Stimulated activated CD4-positive, alpha-beta T cell treated with anti-CD3 and anti-CD28 coated beads, Interleukin-15, amount 100 ng/mL, for 48 hours (primary cell): ENCODE results near the gene RAPH1.
"Not testable (repeated sequence)": the region's sequence is repeated elsewhere in the genome, so short reads cannot be mapped to it uniquely, and the experiment has no call there.

Source experiments
- DNase-seq, 2 donors: peaks; one replicate each; pipeline ENCODE4 v3.0.0-alpha.2; 2020; ENCODE audit warnings: low read depth in 2 of 2

The RAPH1 gene

GRCh38 chr2:203431391-203432185, 103.5 kb downstream of the RAPH1 start:
- DNase-seq, result no peak

GRCh38 chr2:203429643-203430042, 105.5 kb downstream of the RAPH1 start:
- not testable (repeated sequence) for DNase-seq

GRCh38 chr2:203427061-203427460, 108.0 kb downstream of the RAPH1 start:
- DNase-seq, result no peak

GRCh38 chr2:203418271-203418670, 116.8 kb downstream of the RAPH1 start:
- no peak for DNase-seq

- no peak for DNase-seq
These were observed 121.3 kb downstream of the RAPH1 start for GRCh38 chr2:203413796-203414195.

GRCh38 chr2:203412546-203413331, 122.4 kb downstream of the RAPH1 start:
- no peak for DNase-seq

GRCh38 chr2:203407496-203407895, 127.6 kb downstream of the RAPH1 start:
- no peak for DNase-seq

- no peak for DNase-seq
These were observed 130.1 kb downstream of the RAPH1 start for GRCh38 chr2:203404996-203405395.

GRCh38 chr2:203400805-203401585, 134.1 kb downstream of the RAPH1 start:
- DNase-seq, result no peak

- no peak for DNase-seq
These were observed 136.1 kb downstream of the RAPH1 start for GRCh38 chr2:203399031-203399430.

- DNase-seq, result no peak
These were observed 138.4 kb downstream of the RAPH1 start for GRCh38 chr2:203396667-203397066.

GRCh38 chr2:203395858-203396257, 139.2 kb downstream of the RAPH1 start:
- no peak for DNase-seq

GRCh38 chr2:203394519-203395227, 140.4 kb downstream of the RAPH1 start:
- DNase-seq, result no peak

GRCh38 chr2:203388153-203388552, 146.9 kb downstream of the RAPH1 start:
- DNase-seq, result not testable (repeated sequence)

- no peak for DNase-seq
These were observed 152.1 kb downstream of the RAPH1 start for GRCh38 chr2:203383038-203383437.

GRCh38 chr2:203379156-203379555, 155.9 kb downstream of the RAPH1 start:
- DNase-seq, result no peak

GRCh38 chr2:203376173-203376572, 158.9 kb downstream of the RAPH1 start:
- no peak for DNase-seq

- not testable (repeated sequence) for DNase-seq
These were observed 162.4 kb downstream of the RAPH1 start for GRCh38 chr2:203372706-203373105.

GRCh38 chr2:203366639-203367466, 168.2 kb downstream of the RAPH1 start:
- DNase-seq, result no peak

- DNase-seq, result no peak
These were observed 173.2 kb downstream of the RAPH1 start for GRCh38 chr2:203361922-203362321.

- DNase-seq, result no peak
These were observed 173.6 kb downstream of the RAPH1 start for GRCh38 chr2:203361495-203361894.
